ENCODE data around the gene KCNG2.

GRCh38 chr18:79940814-79941472 is 143.2 kb downstream of the KCNG2 start:
- TF ChIP-seq, protein P1, sequence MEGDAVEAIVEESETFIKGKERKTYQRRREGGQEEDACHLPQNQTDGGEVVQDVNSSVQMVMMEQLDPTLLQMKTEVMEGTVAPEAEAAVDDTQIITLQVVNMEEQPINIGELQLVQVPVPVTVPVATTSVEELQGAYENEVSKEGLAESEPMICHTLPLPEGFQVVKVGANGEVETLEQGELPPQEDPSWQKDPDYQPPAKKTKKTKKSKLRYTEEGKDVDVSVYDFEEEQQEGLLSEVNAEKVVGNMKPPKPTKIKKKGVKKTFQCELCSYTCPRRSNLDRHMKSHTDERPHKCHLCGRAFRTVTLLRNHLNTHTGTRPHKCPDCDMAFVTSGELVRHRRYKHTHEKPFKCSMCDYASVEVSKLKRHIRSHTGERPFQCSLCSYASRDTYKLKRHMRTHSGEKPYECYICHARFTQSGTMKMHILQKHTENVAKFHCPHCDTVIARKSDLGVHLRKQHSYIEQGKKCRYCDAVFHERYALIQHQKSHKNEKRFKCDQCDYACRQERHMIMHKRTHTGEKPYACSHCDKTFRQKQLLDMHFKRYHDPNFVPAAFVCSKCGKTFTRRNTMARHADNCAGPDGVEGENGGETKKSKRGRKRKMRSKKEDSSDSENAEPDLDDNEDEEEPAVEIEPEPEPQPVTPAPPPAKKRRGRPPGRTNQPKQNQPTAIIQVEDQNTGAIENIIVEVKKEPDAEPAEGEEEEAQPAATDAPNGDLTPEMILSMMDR (IDR thresholded peaks at IDR 0.05) = no peak
- no peak for TF ChIP-seq POLR2A (IDR thresholded peaks at IDR 0.05)
